ENCODE measurements around the gene LIPF.

LIPF gene

GRCh38 chr10:88651101-88651551, 13.1 kb upstream of the LIPF start:
- ATAC-seq, result peak; percentile 87
- no peak for TF ChIP-seq ARNTL (CRISPR knock-in tag; IDR thresholded peaks at IDR 0.05; ENCODE audit: borderline replicate concordance, low read depth)
- no peak for TF ChIP-seq PATZ1 (CRISPR knock-in tag; IDR thresholded peaks at IDR 0.05; ENCODE audit: borderline replicate concordance)
- TF ChIP-seq TOX (CRISPR knock-in tag; IDR thresholded peaks at IDR 0.05; ENCODE audit: borderline replicate concordance), result peak; percentile 33; the same call in 1 of the 2 replicates
- TF ChIP-seq ZNF565 (CRISPR knock-in tag; conservative IDR thresholded peaks at IDR 0.05; ENCODE audit: low read depth), result no peak
- TF ChIP-seq ISL1 (CRISPR knock-in tag; IDR thresholded peaks at IDR 0.05), result peak; percentile 91

- TF ChIP-seq PPARA (CRISPR knock-in tag; IDR thresholded peaks at IDR 0.05; ENCODE audit: borderline replicate concordance) (no peak), ZFP3 (CRISPR knock-in tag; IDR thresholded peaks at IDR 0.05) (no peak), TOX (CRISPR knock-in tag; IDR thresholded peaks at IDR 0.05; ENCODE audit: borderline replicate concordance) (no peak), ISL1 (CRISPR knock-in tag; IDR thresholded peaks at IDR 0.05) (no peak), CSDC2 (CRISPR knock-in tag; IDR thresholded peaks at IDR 0.05) (no peak), PATZ1 (CRISPR knock-in tag; IDR thresholded peaks at IDR 0.05; ENCODE audit: borderline replicate concordance) (no peak), ZNF565 (CRISPR knock-in tag; conservative IDR thresholded peaks at IDR 0.05; ENCODE audit: low read depth) (no peak), ZFP30 (CRISPR knock-in tag; IDR thresholded peaks at IDR 0.05) (no peak)
- ATAC-seq, result peak; percentile 37; the same call in 1 of the 3 replicates
Observed at GRCh38 chr10:88652616-88653015, 11.6 kb upstream of the LIPF start.

- TF ChIP-seq PATZ1 (CRISPR knock-in tag; IDR thresholded peaks at IDR 0.05; ENCODE audit: borderline replicate concordance), result no peak
- TF ChIP-seq RARB (CRISPR knock-in tag; IDR thresholded peaks at IDR 0.05), result no peak
- TF ChIP-seq TCF4 (CRISPR knock-in tag; IDR thresholded peaks at IDR 0.05; ENCODE audit: borderline replicate concordance), result no peak
- no peak for TF ChIP-seq OSR1 (CRISPR knock-in tag; IDR thresholded peaks at IDR 0.05)
- TF ChIP-seq CSDC2 (CRISPR knock-in tag; IDR thresholded peaks at IDR 0.05), result no peak
- no peak for TF ChIP-seq SNAI2 (CRISPR knock-in tag; IDR thresholded peaks at IDR 0.05)
- TF ChIP-seq ISL1 (CRISPR knock-in tag; IDR thresholded peaks at IDR 0.05), result no peak
- TF ChIP-seq BACH2 (CRISPR knock-in tag; IDR thresholded peaks at IDR 0.05; ENCODE audit: borderline replicate concordance), result no peak
- TF ChIP-seq ARNTL (CRISPR knock-in tag; IDR thresholded peaks at IDR 0.05; ENCODE audit: borderline replicate concordance, low read depth), result no peak
- no peak for TF ChIP-seq POU6F1 (CRISPR knock-in tag; IDR thresholded peaks at IDR 0.05; ENCODE audit: borderline replicate concordance, low read depth)
- TF ChIP-seq ZNF70 (CRISPR knock-in tag; IDR thresholded peaks at IDR 0.05), result no peak
- no peak for TF ChIP-seq ZC3H10 (CRISPR knock-in tag; IDR thresholded peaks at IDR 0.05)
- no peak for TF ChIP-seq ESRRG (CRISPR knock-in tag; IDR thresholded peaks at IDR 0.05)
- TF ChIP-seq CREB5 (CRISPR knock-in tag; IDR thresholded peaks at IDR 0.05; ENCODE audit: low read depth), result no peak
- TF ChIP-seq ZFP3 (CRISPR knock-in tag; IDR thresholded peaks at IDR 0.05), result no peak
- no peak for TF ChIP-seq GLIS3 (CRISPR knock-in tag; IDR thresholded peaks at IDR 0.05)
- TF ChIP-seq TOX (CRISPR knock-in tag; IDR thresholded peaks at IDR 0.05; ENCODE audit: borderline replicate concordance), result no peak
- no peak for TF ChIP-seq TSHZ2 (CRISPR knock-in tag; IDR thresholded peaks at IDR 0.05)
- no peak for TF ChIP-seq ZFP30 (CRISPR knock-in tag; IDR thresholded peaks at IDR 0.05)
- TF ChIP-seq ZNF8 (CRISPR knock-in tag; IDR thresholded peaks at IDR 0.05), result no peak
Observed at GRCh38 chr10:88657901-88658300, 6.3 kb upstream of the LIPF start.

More at GRCh38 chr10:88657901-88658300, 6.3 kb upstream of the LIPF start:
- ATAC-seq, result no peak; the same call in 2 of the 3 replicates
